GM21360 (cell line): ENCODE results near the gene LIM2.

Experiments used
- ATAC-seq: cut with Tn5 transposase; IDR thresholded peaks from one replicate; pipeline ENCODE4 v1.9.1; 2021; ENCODE audit warnings: mild to moderate bottlenecking, moderate library complexity; ENCODE audit not compliant: unreplicated experiment

LIM2 gene

DNA sequence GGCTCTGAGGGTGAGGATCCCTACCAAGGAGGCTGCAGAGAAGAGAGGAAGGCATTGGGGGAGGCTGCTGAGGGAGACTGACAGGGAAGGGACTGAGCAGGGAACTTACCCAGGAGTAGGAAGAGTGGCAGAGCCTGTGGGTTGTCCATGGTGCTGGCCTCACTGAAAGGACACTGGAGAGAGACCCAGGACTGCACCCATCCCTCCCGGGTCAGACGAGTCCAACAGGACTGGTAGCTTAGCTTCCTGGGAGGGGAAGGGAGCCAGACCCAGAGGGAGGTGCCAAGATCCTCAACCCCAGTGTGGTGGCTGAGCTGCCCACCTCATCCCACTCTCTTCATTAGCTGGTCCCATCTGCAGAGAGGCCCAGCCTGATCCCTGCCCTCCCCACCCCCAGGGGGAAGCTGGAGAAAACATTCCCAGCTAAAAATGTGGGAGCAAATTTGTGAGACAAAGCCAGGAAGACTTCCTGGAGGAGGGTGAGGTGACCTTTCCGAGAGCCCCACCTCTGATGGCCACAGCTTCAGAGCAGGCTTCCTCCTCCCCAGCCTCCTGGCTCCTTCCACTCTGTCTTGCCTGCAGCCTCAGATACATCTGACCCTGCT lies 45.7 kb downstream of the LIM2 start, which contains the start of gene VSIG10L:
Gene VSIG10L, minus strand, starts transcription at position 164 of the 605 bp plus-strand sequence. Its CDS starts 15 bp downstream, at position 149.
- no peak for ATAC-seq

GRCh38 chr19:51341066-51341465 lies 46.7 kb downstream of the LIM2 start:
- ATAC-seq: no peak

GRCh38 chr19:51339687-51340656 lies 47.8 kb downstream of the LIM2 start:
- ATAC-seq: peak; percentile 66

GRCh38 chr19:51339313-51339686 lies 48.5 kb downstream of the LIM2 start:
- ATAC-seq: no peak

DNA sequence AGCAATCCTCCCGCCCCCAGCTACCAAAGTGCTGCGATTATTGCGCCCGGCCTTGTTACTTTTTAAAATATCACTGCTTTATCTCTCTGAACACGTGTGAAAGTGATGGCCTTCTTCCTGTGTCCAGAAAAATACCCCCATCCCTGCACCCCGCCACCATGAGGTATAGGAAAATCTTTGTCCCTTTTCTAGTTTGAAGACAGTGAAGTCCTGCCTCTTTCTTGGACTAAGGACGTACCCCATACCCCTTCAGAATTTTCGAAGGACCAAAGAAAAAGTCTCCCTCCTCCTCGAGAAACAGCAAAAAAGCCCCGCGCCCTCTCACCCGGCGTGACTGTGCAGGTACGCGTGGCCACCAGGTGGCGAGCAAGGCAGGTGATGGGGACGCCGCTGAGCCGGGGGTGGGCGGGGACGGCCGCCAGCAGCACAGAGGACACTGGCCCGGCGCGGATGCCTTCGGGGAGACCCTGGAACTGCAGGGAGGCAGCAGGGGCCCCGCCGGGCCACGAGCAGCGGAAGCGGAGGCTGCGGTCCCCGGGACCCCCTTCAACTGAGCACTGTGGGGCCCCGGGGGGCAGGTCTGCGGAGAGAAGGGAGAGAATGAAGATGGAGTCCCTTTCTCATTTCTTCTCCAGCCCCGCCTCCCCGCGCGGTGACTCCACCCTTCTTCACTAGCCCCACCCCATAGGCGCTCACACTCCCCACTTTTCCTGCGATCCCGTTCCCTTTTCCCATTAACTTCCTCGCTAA lies 49.0 kb downstream of the LIM2 start:
- ATAC-seq: peak; percentile 48

DNA sequence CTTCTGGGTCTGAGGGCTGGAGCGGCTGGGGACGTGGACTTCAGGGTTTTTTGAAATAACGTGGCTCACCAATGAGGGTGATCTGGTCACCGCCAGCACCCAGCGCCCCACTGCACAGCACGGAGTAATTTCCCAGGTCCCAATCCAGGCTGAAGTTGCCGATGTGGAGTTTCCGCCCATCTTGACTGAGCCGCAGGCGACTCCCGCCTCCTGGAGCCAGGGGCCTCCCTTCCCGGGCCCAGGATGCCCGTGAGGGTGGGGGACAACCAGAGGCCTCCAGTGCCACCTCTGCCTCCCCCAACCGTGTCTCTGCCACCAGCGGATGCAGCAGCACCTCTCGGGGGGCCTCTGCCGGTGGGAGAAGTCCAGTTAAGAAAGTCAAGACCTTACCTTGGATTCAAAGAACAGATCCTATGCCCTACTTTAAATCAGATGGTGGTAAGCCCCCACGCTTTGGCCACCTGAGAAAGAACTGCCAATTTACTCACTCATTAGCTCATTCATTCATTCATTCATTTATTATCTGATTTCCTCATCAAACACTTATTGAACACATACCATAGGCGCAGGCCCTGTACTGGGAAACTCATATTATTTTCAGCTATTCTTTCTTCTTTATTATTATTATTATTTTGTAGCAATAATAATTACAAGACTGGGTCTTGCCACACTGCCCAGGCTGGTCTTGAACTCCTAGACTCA lies 49.8 kb downstream of the LIM2 start:
- no peak for ATAC-seq

GRCh38 chr19:51337141-51337860 lies 50.5 kb downstream of the LIM2 start:
- no peak for ATAC-seq

GRCh38 chr19:51333836-51334460 lies 53.8 kb downstream of the LIM2 start:
- no peak for ATAC-seq

DNA sequence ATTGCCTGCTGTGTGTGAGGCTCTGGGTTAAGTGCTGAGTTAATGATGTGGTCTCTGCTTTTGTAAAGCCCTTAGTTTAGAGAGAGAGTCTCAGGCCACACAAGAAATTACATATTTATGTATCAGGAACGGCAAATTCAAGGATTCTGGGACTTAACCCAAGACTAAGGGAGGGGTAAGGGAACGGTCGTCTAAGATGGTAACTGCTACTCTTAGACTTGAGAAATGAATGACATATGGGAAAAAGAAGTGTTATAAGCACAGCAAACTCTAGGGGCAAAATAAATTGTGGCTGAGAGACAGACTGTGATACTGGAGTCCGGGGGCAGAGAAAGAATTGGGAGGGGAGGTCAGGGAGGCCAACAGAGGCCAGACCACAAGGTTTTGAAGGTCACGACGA lies 56.1 kb downstream of the LIM2 start:
- ATAC-seq: no peak

GRCh38 chr19:51331193-51331592 lies 56.6 kb downstream of the LIM2 start:
- ATAC-seq: no peak

DNA sequence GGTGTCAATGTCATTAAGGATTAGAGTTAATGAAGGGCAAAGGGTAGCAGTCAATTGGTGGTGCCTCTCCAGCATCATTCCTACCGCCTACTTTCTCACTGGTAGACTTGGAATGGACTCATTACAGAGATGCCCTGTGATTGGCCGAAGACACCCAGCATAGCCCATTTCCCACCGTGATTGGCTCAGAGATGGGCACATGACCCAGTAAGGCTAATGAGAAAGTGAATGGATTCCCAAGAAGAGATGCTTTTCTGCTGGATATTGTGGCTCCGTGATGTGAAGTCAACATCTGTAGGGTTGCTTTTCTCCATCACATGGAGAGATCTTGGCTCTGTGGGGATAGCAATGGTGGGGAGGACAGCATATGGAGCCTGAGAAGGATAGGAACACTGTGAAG lies 57.4 kb downstream of the LIM2 start:
- no peak for ATAC-seq
